ENCODE measurements around the gene STAT6. TPM values are rescaled to one million over a fixed set of nuclear protein-coding genes. Genes with fewer than 3 reads are reported as not detected.
"Not testable (repeated sequence)": the region's sequence is repeated elsewhere in the genome, so short reads cannot be mapped to it uniquely, and the experiment has no call there.

STAT6 gene
- total and polyA plus RNA-seq, 3 experiments from 2014 or later, result 82.8 to 265 (median 262) TPM

GRCh38 chr12:57085999-57086492 lies 25.1 kb downstream of the STAT6 start:
- no peaks in the 10 kb centered on the region for H3K27me3 Mint-ChIP-seq
- H3K4me3 Mint-ChIP-seq, result peak overlapping the region; percentile 87 to 98 (median 93)
- H3K36me3 Mint-ChIP-seq, result peaks cover 0 to 21% (median 0%) of the 10 kb centered on the region in 3 donors
- DNase-seq, result no peak
- CTCF ChIA-PET, result interaction anchor here (1.1 to 14.7 kb wide), 2 partner anchors 15 to 21 kb away, joined by 3 to 195 read pairs; partner anchors contain the start of gene STAT6
- Histone ChIP-seq H3K36me3 (ENCODE audit: insufficient read depth, low read length) (peaks cover 1% of the 10 kb centered on the region), H3K27ac (ENCODE audit: low read depth, low read length) (peak overlapping the region; percentile 93), H3K27me3 (ENCODE audit: insufficient read depth, low read length, poor library complexity, severe bottlenecking) (no peaks in the 10 kb centered on the region), H3K4me3 (ENCODE audit: low read length) (peak overlapping the region; percentile 97), H3K9me3 (ENCODE audit: low read length) (no peaks in the 10 kb centered on the region), H3K4me1 (ENCODE audit: insufficient read depth, low read length) (peaks cover 17% of the 10 kb centered on the region)
- H3K27ac Mint-ChIP-seq, result peak overlapping the region; percentile 87 to 100 (median 98)
- no peaks in the 10 kb centered on the region for H3K9me3 Mint-ChIP-seq
- POLR2A ChIA-PET, result interaction anchor here (10.9 kb wide), 1 partner anchor 25 kb away, joined by 131 read pairs; the partner anchor contains the start of gene STAT6
- peaks cover 32 to 42% (median 35%) of the 10 kb centered on the region in 3 donors for H3K4me1 Mint-ChIP-seq

GRCh38 chr12:57080855-57081254 lies 30.3 kb downstream of the STAT6 start:
- no peaks in the 10 kb centered on the region for H3K27me3 Mint-ChIP-seq
- CTCF ChIA-PET, result interaction anchor here (0.8 to 6.6 kb wide), 4 partner anchors 12 to 37 kb away, joined by 3 to 56 read pairs (median 12); partner anchors contain the start of gene STAT6

GRCh38 chr12:57079821-57080220 lies 31.3 kb downstream of the STAT6 start:
- Mint-ChIP-seq H3K27me3 (no peaks in the 10 kb centered on the region), H3K27ac (peak overlapping the region; percentile 19 to 96 (median 86)), H3K36me3 (peaks cover 0 to 7% (median 0%) of the 10 kb centered on the region in 3 donors), H3K4me3 (peak overlapping the region in 2 of 7 donors; percentile 45 to 86), H3K9me3 (no peaks in the 10 kb centered on the region), H3K4me1 (peaks cover 16 to 28% (median 20%) of the 10 kb centered on the region in 3 donors)
- no peak for DNase-seq
- H3K36me3 ChIP-seq (ENCODE audit: insufficient read depth, low read length), result no peaks in the 10 kb centered on the region
- ChIA-PET CTCF (interaction anchor here (0.7 to 6.6 kb wide), 10 partner anchors 8 to 160 kb away, joined by 3 to 56 read pairs (median 6); partner anchors contain the start of genes NAB2 and STAT6), POLR2A (interaction anchor here (1.6 to 2.9 kb wide), 4 partner anchors 9 to 32 kb away, joined by 8 to 47 read pairs (median 24); partner anchors contain the start of genes NAB2 and STAT6)
- no peaks in the 10 kb centered on the region for H3K9me3 ChIP-seq (ENCODE audit: low read length)
- H3K27ac ChIP-seq (ENCODE audit: low read depth, low read length), result peak overlapping the region; percentile 72
- H3K4me1 ChIP-seq (ENCODE audit: insufficient read depth, low read length), result peaks cover 16% of the 10 kb centered on the region
- no peaks in the 10 kb centered on the region for H3K27me3 ChIP-seq (ENCODE audit: insufficient read depth, low read length, poor library complexity, severe bottlenecking)
- peak overlapping the region; percentile 34 for H3K4me3 ChIP-seq (ENCODE audit: low read length)

More at GRCh38 chr12:57080855-57081254, 30.3 kb downstream of the STAT6 start:
- H3K4me3 Mint-ChIP-seq, result peak overlapping the region in 2 of 7 donors; percentile 23 to 29
- no peaks in the 10 kb centered on the region for H3K36me3 ChIP-seq (ENCODE audit: insufficient read depth, low read length)
- POLR2A ChIA-PET, result interaction anchor here (0.6 to 1.3 kb wide), 2 partner anchors 30 to 441 kb away, joined by 3 to 4 read pairs; partner anchors contain the start of gene STAT6
- peaks cover 0 to 7% (median 0%) of the 10 kb centered on the region in 3 donors for H3K36me3 Mint-ChIP-seq
- H3K9me3 Mint-ChIP-seq, result no peaks in the 10 kb centered on the region
- no peak for DNase-seq
- H3K9me3 ChIP-seq (ENCODE audit: low read length), result no peaks in the 10 kb centered on the region
- peaks cover 19% of the 10 kb centered on the region for H3K4me1 ChIP-seq (ENCODE audit: insufficient read depth, low read length)
- H3K4me3 ChIP-seq (ENCODE audit: low read length), result no peak overlapping the region
- no peaks in the 10 kb centered on the region for H3K27me3 ChIP-seq (ENCODE audit: insufficient read depth, low read length, poor library complexity, severe bottlenecking)
- peak overlapping the region in 3 of 8 donors; percentile 17 to 60 (median 22) for H3K27ac Mint-ChIP-seq
- no peak overlapping the region for H3K27ac ChIP-seq (ENCODE audit: low read depth, low read length)
- peaks cover 17 to 31% (median 29%) of the 10 kb centered on the region in 3 donors for H3K4me1 Mint-ChIP-seq

GRCh38 chr12:57078519-57079404 lies 32.4 kb downstream of the STAT6 start, which contains the start of gene NEMP1:
Gene NEMP1, minus strand, starts transcription at chr12:57078791. Its CDS starts 46 bp downstream, at chr12:57078745.
- Mint-ChIP-seq H3K36me3 (peaks cover 0 to 7% (median 0%) of the 10 kb centered on the region in 3 donors), H3K27me3 (no peaks in the 10 kb centered on the region)

GRCh38 chr12:57073566-57074450 lies 37.4 kb downstream of the STAT6 start:
- not testable (repeated sequence) for H3K4me3 Mint-ChIP-seq; H3K36me3 ChIP-seq (ENCODE audit: insufficient read depth, low read length)
- CTCF ChIA-PET, result interaction anchor here (0.9 to 2.0 kb wide), 6 partner anchors 10 to 140 kb away, joined by 3 to 19 read pairs (median 3); partner anchors contain the start of gene STAT6

More at GRCh38 chr12:57078519-57079404, 32.4 kb downstream of the STAT6 start, which contains the start of gene NEMP1:
- Mint-ChIP-seq H3K4me3 (peak within 1 kb of the TSS; percentile 86 to 97 (median 92)), H3K4me1 (peaks cover 16 to 28% (median 20%) of the 10 kb centered on the region in 3 donors), H3K27ac (peak within 1 kb of the TSS; percentile 69 to 98 (median 94)), H3K9me3 (no peaks in the 10 kb centered on the region)
- ChIA-PET CTCF (interaction anchor here (0.8 to 6.6 kb wide), 12 partner anchors 8 to 161 kb away, joined by 3 to 56 read pairs (median 6); partner anchors contain the start of genes NAB2 and STAT6), POLR2A (interaction anchor here (0.7 to 2.9 kb wide), 7 partner anchors 9 to 33 kb away, joined by 3 to 47 read pairs (median 8); partner anchors contain the start of genes NAB2 and STAT6)
- Histone ChIP-seq H3K36me3 (ENCODE audit: insufficient read depth, low read length) (no peaks in the 10 kb centered on the region), H3K9me3 (ENCODE audit: low read length) (no peaks in the 10 kb centered on the region), H3K27me3 (ENCODE audit: insufficient read depth, low read length, poor library complexity, severe bottlenecking) (no peaks in the 10 kb centered on the region), H3K4me3 (ENCODE audit: low read length) (peak within 1 kb of the TSS; percentile 80), H3K4me1 (ENCODE audit: insufficient read depth, low read length) (peaks cover 16% of the 10 kb centered on the region), H3K27ac (ENCODE audit: low read depth, low read length) (peak within 1 kb of the TSS; percentile 81)
- DNase-seq, result peak; percentile 92 to 99 (median 98)

GRCh38 chr12:57072661-57073060 lies 38.5 kb downstream of the STAT6 start:
- Histone ChIP-seq H3K27me3 (ENCODE audit: insufficient read depth, low read length, poor library complexity, severe bottlenecking) (no peaks in the 10 kb centered on the region), H3K36me3 (ENCODE audit: insufficient read depth, low read length) (no peaks in the 10 kb centered on the region)

More at GRCh38 chr12:57073566-57074450, 37.4 kb downstream of the STAT6 start:
- H3K4me1 ChIP-seq (ENCODE audit: insufficient read depth, low read length), result peaks cover 18% of the 10 kb centered on the region
- H3K27me3 Mint-ChIP-seq; H3K27me3 ChIP-seq (ENCODE audit: insufficient read depth, low read length, poor library complexity, severe bottlenecking); H3K9me3 Mint-ChIP-seq; H3K4me3 ChIP-seq (ENCODE audit: low read length); H3K9me3 ChIP-seq (ENCODE audit: low read length); DNase-seq; H3K27ac ChIP-seq (ENCODE audit: low read depth, low read length): not testable (repeated sequence)
- peak overlapping the region in 2 of 8 donors; percentile 69 to 97 for H3K27ac Mint-ChIP-seq
- H3K36me3 Mint-ChIP-seq, result peaks cover 0 to 33% (median 8%) of the 10 kb centered on the region in 3 donors
- POLR2A ChIA-PET, result interaction anchor here (0.6 to 1.3 kb wide), 4 partner anchors 20 to 176 kb away, joined by 3 to 5 read pairs (median 4); partner anchors contain the start of gene STAT6
- peaks cover 19 to 34% (median 24%) of the 10 kb centered on the region in 3 donors for H3K4me1 Mint-ChIP-seq

More at GRCh38 chr12:57072661-57073060, 38.5 kb downstream of the STAT6 start:
- Mint-ChIP-seq H3K4me1 (peaks cover 13 to 22% (median 17%) of the 10 kb centered on the region in 3 donors), H3K36me3 (peaks cover 0 to 30% (median 8%) of the 10 kb centered on the region in 3 donors), H3K27ac (peak overlapping the region in 2 of 8 donors; percentile 66 to 83), H3K27me3 (no peaks in the 10 kb centered on the region), H3K9me3 (no peaks in the 10 kb centered on the region), H3K4me3 (peak overlapping the region in 1 of 7 donors; percentile 46)
- Histone ChIP-seq H3K9me3 (ENCODE audit: low read length) (no peaks in the 10 kb centered on the region), H3K4me3 (ENCODE audit: low read length) (no peak overlapping the region), H3K4me1 (ENCODE audit: insufficient read depth, low read length) (peaks cover 15% of the 10 kb centered on the region), H3K27ac (ENCODE audit: low read depth, low read length) (no peak overlapping the region)
- no peak for DNase-seq
- ChIA-PET POLR2A (interaction anchor here (2.6 kb wide), 1 partner anchor 39 kb away, joined by 12 read pairs; the partner anchor contains the start of gene STAT6), CTCF (interaction anchor here (0.9 to 6.1 kb wide), 4 partner anchors 15 to 141 kb away, joined by 3 to 183 read pairs (median 4); partner anchors contain the start of gene STAT6)

Data from CD8-positive, alpha-beta memory T cell (primary cell).